Natural killer cell treated with Interleukin-12 subunit alpha and Interleukin-12 subunit beta and Interleukin-15 and Interleukin-18, amount 100 ng/mL, for 72 hours (primary cell): ENCODE data around the gene NEK11. TPM values are rescaled to one million over a fixed set of nuclear protein-coding genes. Genes with fewer than 3 reads are reported as not detected.

ENCODE experiments used
- ATAC-seq, 2 donors: fragments of 150-1000 bp; cut with Tn5 transposase in 1 of 2; sonication (Bioruptor Pico), chemical (Tn5 transposase) in 1 of 2; 2 replicates each; pipeline ENCODE4 v1.10.0; 2021
- DNase-seq: peaks from one replicate; pipeline ENCODE4 v3.0.0; 2022; ENCODE audit warnings: low spot score
- H3K27ac Mint-ChIP-seq, 2 donors: 1 replicate in 1 of 2; 2 replicates in 1 of 2; pipeline ENCODE4 v1.8.0; 2022; ENCODE audit warnings: mixed read lengths in 2 of 2, mild to moderate bottlenecking in 1 of 2, moderate library complexity in 1 of 2
- H3K27me3 Mint-ChIP-seq, 2 donors: 1 replicate in 1 of 2; 2 replicates in 1 of 2; pipeline ENCODE4 v1.8.0; 2022; ENCODE audit warnings: mixed read lengths in 2 of 2
- H3K36me3 Mint-ChIP-seq: one replicate; pipeline ENCODE4 v1.8.0; 2022; ENCODE audit warnings: mixed read lengths
- H3K4me1 Mint-ChIP-seq, 2 donors: 1 replicate in 1 of 2; 2 replicates in 1 of 2; pipeline ENCODE4 v1.8.0; 2022; ENCODE audit warnings: low read depth in 2 of 2, mixed read lengths in 2 of 2, mild to moderate bottlenecking in 1 of 2
- H3K4me3 Mint-ChIP-seq: one replicate; pipeline ENCODE4 v1.8.0; 2022; ENCODE audit warnings: mixed read lengths
- H3K9me3 Mint-ChIP-seq: 2 replicates; pipeline ENCODE4 v1.8.0; 2022; ENCODE audit warnings: mixed read lengths
- total RNA-seq, 2 donors: library from RNA; stranded (reverse); gene quantifications; one replicate each; pipeline ENCODE4 v1.2.3, GENCODE V29; 2022

Gene NEK11
- total RNA-seq, 2 donors from 2014 or later = 2.0 to 4.1 TPM

DNA sequence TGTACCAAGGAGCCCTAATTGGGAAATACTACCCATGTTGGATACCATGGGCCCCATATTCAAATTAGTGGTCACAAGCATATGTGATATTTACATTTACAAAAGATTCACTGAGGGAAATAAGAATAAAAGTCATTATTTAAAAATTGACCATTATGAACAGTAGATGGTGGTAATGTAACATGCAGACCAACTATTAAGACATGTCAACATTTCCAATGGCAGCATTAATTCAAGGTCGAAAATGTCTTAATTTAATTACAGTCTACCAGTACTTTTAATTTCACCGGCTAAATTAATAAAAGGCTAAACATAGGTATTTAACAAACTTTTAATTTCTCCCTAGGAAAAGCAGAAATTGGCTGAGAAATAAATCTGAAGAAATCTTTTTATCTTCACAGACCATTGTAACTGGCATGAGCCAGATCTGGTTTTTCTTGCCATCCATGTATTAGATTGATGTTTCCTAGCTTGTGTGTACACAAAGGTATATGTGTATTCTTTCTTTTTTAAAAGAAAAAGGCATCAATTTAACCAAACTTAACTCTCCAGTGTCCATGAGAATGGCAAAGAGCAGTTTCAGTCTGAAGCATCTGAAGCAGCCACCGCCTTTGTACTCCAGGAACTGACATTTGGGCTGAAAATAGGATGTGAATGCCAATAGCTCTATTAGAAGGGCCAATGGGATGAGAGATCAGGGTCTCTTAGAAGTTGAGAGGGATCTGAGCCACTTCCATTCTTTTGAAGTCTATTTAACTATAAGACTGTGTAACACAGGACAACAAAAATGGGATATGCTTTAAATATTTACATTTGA is 26.6 kb downstream of the NEK11 start:
- DNase-seq = no peak
- Mint-ChIP-seq H3K27me3 (no peaks in the 10 kb centered on the region), H3K27ac (no peak overlapping the region), H3K9me3 (no peaks in the 10 kb centered on the region), H3K36me3 (no peaks in the 10 kb centered on the region), H3K4me3 (no peak overlapping the region), H3K4me1 (no peaks in the 10 kb centered on the region)
- ATAC-seq = no peak

DNA sequence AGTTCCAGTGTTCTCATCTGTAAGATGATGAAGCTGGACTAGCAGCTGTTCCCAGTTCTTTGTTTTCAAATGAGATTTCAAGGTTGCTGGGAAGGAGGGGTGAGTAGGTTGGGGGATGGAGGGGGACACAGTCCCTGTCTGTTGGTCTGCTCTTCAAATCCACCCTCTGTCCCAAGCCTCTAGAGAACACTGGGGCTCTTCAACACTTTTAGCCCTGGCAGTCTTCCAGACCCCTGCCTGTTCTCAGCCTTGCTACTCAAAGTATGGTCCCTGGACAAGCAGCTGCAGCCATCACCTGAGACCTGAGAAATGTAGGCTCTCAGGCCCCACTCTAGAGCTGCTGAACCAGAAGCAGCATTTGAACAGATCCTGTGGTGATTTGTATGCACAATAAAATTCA is 41.3 kb downstream of the NEK11 start:
- Mint-ChIP-seq H3K9me3 (no peaks in the 10 kb centered on the region), H3K27ac (no peak overlapping the region), H3K4me1 (peaks cover 0 to 8% of the 10 kb centered on the region in 2 donors), H3K4me3 (no peak overlapping the region), H3K27me3 (no peaks in the 10 kb centered on the region), H3K36me3 (no peaks in the 10 kb centered on the region)
- DNase-seq (no peak), ATAC-seq (no peak)

- H3K27me3 Mint-ChIP-seq = peaks cover 0 to 4% of the 10 kb centered on the region in 2 donors
- no peak overlapping the region for H3K27ac Mint-ChIP-seq
- no peaks in the 10 kb centered on the region for H3K36me3 Mint-ChIP-seq
- H3K9me3 Mint-ChIP-seq = no peaks in the 10 kb centered on the region
- H3K4me3 Mint-ChIP-seq = no peak overlapping the region
- DNase-seq (no peak), ATAC-seq (no peak)
- peaks cover 0 to 4% of the 10 kb centered on the region in 2 donors for H3K4me1 Mint-ChIP-seq
These were observed 45.5 kb downstream of the NEK11 start for GRCh38 chr3:131072099-131072559.

DNA sequence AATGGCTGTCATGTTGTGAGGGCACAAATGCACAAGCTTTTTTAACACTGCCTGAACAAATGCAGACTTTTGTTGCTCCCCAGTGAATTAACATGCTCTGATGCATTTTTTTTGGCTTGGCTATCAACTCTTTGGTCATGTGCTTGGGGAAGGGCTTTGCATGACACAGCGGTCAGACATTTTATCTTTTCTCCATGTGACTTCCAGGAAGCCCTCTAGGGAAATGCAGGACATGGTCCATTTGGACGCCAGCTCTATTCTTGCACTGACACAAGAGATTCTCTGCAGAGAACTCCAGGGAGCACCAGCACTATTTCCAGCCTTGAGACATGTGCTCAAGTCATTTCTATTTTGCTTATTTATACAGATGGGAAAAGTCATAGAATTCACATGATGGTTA is 46.2 kb downstream of the NEK11 start:
- ATAC-seq = no peak

GRCh38 chr3:131075632-131076328 is 49.1 kb downstream of the NEK11 start:
- H3K27me3 Mint-ChIP-seq = peaks cover 0 to 4% of the 10 kb centered on the region in 2 donors
- H3K9me3 Mint-ChIP-seq = no peaks in the 10 kb centered on the region
- no peak overlapping the region for H3K4me3 Mint-ChIP-seq
- DNase-seq (no peak), ATAC-seq (no peak)
- H3K36me3 Mint-ChIP-seq = no peaks in the 10 kb centered on the region
- no peaks in the 10 kb centered on the region for H3K4me1 Mint-ChIP-seq
- no peak overlapping the region for H3K27ac Mint-ChIP-seq

More for the DNA sequence above, 46.2 kb downstream of the NEK11 start:
- H3K36me3 Mint-ChIP-seq = no peaks in the 10 kb centered on the region
- H3K4me3 Mint-ChIP-seq = no peak overlapping the region
- peaks cover 0 to 4% of the 10 kb centered on the region in 2 donors for H3K27me3 Mint-ChIP-seq
- no peak for DNase-seq
- no peaks in the 10 kb centered on the region for H3K4me1 Mint-ChIP-seq
- H3K9me3 Mint-ChIP-seq = no peaks in the 10 kb centered on the region
- H3K27ac Mint-ChIP-seq = no peak overlapping the region

- Mint-ChIP-seq H3K27ac (no peak overlapping the region), H3K4me3 (no peak overlapping the region), H3K36me3 (no peaks in the 10 kb centered on the region), H3K9me3 (no peaks in the 10 kb centered on the region), H3K27me3 (peaks cover 0 to 4% of the 10 kb centered on the region in 2 donors), H3K4me1 (no peaks in the 10 kb centered on the region)
- ATAC-seq (no peak), DNase-seq (no peak)
These were observed 51.2 kb downstream of the NEK11 start for GRCh38 chr3:131077904-131078303.

DNA sequence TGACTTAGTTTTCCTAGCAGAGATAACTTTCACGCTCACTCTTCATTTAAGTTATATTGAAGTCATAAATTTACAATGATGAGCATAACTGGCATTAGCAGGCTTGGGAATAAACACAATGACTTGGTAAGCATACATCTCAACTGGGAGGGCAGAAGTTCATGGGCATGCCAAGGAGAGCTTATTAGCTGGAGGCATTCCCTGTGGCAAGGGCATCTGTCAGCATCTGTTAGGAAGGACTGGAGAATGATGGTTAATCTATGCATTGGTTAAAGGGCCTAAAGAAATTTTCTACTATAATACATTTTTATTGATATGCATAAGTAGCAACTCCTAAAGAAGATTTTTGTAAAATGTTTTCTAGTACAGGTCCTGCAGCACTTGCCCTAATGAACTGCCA is 52.4 kb downstream of the NEK11 start:
- no peak overlapping the region for H3K4me3 Mint-ChIP-seq
- DNase-seq (no peak), ATAC-seq (no peak)
- H3K27ac Mint-ChIP-seq = no peak overlapping the region
- H3K36me3 Mint-ChIP-seq = no peaks in the 10 kb centered on the region
- peaks cover 0 to 2% of the 10 kb centered on the region in 2 donors for H3K27me3 Mint-ChIP-seq
- no peaks in the 10 kb centered on the region for H3K9me3 Mint-ChIP-seq
- peaks cover 4 to 5% of the 10 kb centered on the region in 2 donors for H3K4me1 Mint-ChIP-seq

DNA sequence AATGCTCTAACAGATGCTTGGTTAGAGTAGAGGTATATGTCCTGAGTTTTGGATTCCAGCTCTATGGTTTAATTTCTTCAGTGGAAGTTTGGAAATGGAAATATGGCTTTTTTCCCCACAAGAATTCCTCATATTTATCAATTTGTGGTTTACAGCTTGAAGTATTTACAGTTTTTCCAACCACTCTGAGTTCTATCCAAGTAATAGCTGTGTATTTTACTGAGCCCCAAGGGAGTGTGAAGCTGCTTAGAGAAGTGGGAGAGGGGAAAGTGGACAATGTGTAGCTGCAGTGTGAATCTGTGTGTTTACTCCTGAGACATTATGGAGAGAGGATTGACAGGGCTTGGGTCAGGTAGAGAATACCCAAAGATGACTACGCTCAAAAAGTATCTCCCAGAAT is 54.5 kb downstream of the NEK11 start:
- ATAC-seq (no peak), DNase-seq (no peak)
- Mint-ChIP-seq H3K4me1 (peaks cover 6 to 8% of the 10 kb centered on the region in 2 donors), H3K4me3 (no peak overlapping the region), H3K27me3 (no peaks in the 10 kb centered on the region), H3K36me3 (no peaks in the 10 kb centered on the region), H3K9me3 (no peaks in the 10 kb centered on the region), H3K27ac (no peak overlapping the region)

DNA sequence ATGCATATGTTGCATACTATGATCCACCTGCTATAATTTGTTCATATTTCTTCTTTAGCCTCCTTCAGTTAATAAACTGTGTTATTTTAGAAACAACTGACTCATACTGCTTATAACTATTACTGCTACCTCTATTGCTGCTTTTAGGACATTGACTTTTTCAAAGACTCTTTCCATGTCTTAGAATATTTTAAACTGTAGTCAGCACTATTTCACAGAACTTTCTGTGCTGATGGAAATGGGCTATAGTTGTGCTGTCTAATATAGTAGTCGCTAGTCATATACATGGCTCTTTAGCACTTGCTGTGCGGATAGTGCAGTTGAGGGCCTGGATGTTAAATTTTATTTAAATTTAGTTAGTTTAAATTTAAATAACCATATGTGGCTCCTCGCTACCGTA is 55.6 kb downstream of the NEK11 start:
- H3K27ac Mint-ChIP-seq = no peak overlapping the region
- ATAC-seq (no peak), DNase-seq (no peak)
- no peaks in the 10 kb centered on the region for H3K36me3 Mint-ChIP-seq
- H3K4me1 Mint-ChIP-seq = peaks cover 6 to 8% of the 10 kb centered on the region in 2 donors
- no peak overlapping the region for H3K4me3 Mint-ChIP-seq
- no peaks in the 10 kb centered on the region for H3K27me3 Mint-ChIP-seq
- H3K9me3 Mint-ChIP-seq = no peaks in the 10 kb centered on the region

- Mint-ChIP-seq H3K27ac (no peak overlapping the region), H3K4me1 (peaks cover 6 to 8% of the 10 kb centered on the region in 2 donors), H3K36me3 (no peaks in the 10 kb centered on the region), H3K9me3 (no peaks in the 10 kb centered on the region), H3K27me3 (no peaks in the 10 kb centered on the region), H3K4me3 (no peak overlapping the region)
- ATAC-seq (no peak), DNase-seq (no peak)
These were observed 56.5 kb downstream of the NEK11 start for GRCh38 chr3:131082871-131083863.

- DNase-seq = no peak
- Mint-ChIP-seq H3K27ac (no peak overlapping the region), H3K9me3 (no peaks in the 10 kb centered on the region), H3K36me3 (no peaks in the 10 kb centered on the region), H3K4me3 (no peak overlapping the region), H3K27me3 (peaks cover 0 to 4% of the 10 kb centered on the region in 2 donors), H3K4me1 (no peaks in the 10 kb centered on the region)
- no peak for ATAC-seq
These were observed 65.1 kb downstream of the NEK11 start for GRCh38 chr3:131091768-131092167.

GRCh38 chr3:131107637-131108433 is 81.2 kb downstream of the NEK11 start:
- Mint-ChIP-seq H3K36me3 (peaks cover 4% of the 10 kb centered on the region), H3K4me3 (no peak overlapping the region), H3K27me3 (peaks cover 2 to 6% of the 10 kb centered on the region in 2 donors), H3K9me3 (peaks cover 3% of the 10 kb centered on the region), H3K4me1 (no peaks in the 10 kb centered on the region), H3K27ac (no peak overlapping the region)
- ATAC-seq = no peak
- no peak for DNase-seq

DNA sequence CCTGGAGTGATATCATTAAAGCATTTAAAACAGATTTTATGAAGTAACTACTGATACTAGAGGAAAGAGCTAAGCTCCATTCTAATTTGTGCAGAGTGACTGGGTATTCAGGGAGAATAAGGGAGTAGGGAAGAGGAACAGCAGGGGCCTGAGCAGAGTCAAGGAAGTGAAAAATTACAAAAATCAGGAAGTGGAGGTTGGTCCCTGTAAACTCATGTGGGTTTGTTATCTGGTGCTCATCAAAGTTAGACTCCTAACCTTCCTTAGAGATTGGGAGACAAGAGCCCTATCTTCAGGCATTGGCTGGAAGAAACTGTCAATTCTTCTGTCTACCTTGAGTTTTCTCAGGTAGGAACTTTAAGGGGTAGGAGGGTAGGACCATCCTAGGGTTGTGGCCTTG is 82.5 kb downstream of the NEK11 start:
- H3K27me3 Mint-ChIP-seq = peaks cover 4 to 11% of the 10 kb centered on the region in 2 donors
- no peaks in the 10 kb centered on the region for H3K4me1 Mint-ChIP-seq
- DNase-seq = no peak
- no peaks in the 10 kb centered on the region for H3K36me3 Mint-ChIP-seq
- no peak overlapping the region for H3K4me3 Mint-ChIP-seq
- no peak for ATAC-seq
- no peaks in the 10 kb centered on the region for H3K9me3 Mint-ChIP-seq
- no peak overlapping the region for H3K27ac Mint-ChIP-seq
